ENCODE data around the gene ELL.

ELL gene

GRCh38 chr19:18519962-18520847 lies 1.7 kb downstream of the ELL start:
- Histone ChIP-seq H3K56ac (ENCODE audit: low read length) (peak overlapping the region; percentile 100), H3K9ac (ENCODE audit: low read length) (peak overlapping the region; percentile 98), H3K79me2 (ENCODE audit: control insufficient read depth, insufficient read depth, low read length) (peaks cover 35% of the 10 kb centered on the region), H2AK5ac (ENCODE audit: low read length) (no peak overlapping the region), H4K8ac (ENCODE audit: low read depth, low read length) (no peak overlapping the region), H3K27ac (ENCODE audit: low read depth, low read length) (peak overlapping the region; percentile 38), H3K4me1 (ENCODE audit: control insufficient read depth, low read depth, low read length) (peaks cover 3% of the 10 kb centered on the region), H3K18ac (ENCODE audit: low read length) (no peak overlapping the region), H3K23ac (ENCODE audit: low read length) (peak overlapping the region; percentile 11), H3K27me3 (ENCODE audit: insufficient read depth, low read length, poor library complexity) (no peaks in the 10 kb centered on the region), H3K79me1 (ENCODE audit: low read length) (peaks cover 18% of the 10 kb centered on the region), H3K4ac (ENCODE audit: low read depth, low read length) (peak overlapping the region; percentile 44), H3K36me3 (ENCODE audit: control insufficient read depth, insufficient read depth, low read length) (no peaks in the 10 kb centered on the region), H3K4me3 (ENCODE audit: low read length) (peak overlapping the region; percentile 98), H3K4me2 (ENCODE audit: low read length) (peak overlapping the region; percentile 93), H4K5ac (ENCODE audit: low read length) (no peak overlapping the region), H2BK120ac (ENCODE audit: low read depth, low read length) (no peak overlapping the region), H2BK5ac (ENCODE audit: low read length) (no peak overlapping the region), H2BK15ac (replicated peaks; ENCODE audit: low read depth) (no peak overlapping the region)
- DNase-seq: peak; percentile 88
- WGBS (ENCODE audit: extremely low coverage, insufficient coverage, low lambda C conversion rate): no CpG with 5 or more reads among the region's 22 CpGs

- Histone ChIP-seq H3K4ac (ENCODE audit: low read depth, low read length) (no peak overlapping the region), H2AK5ac (ENCODE audit: low read length) (no peak overlapping the region), H3K4me2 (ENCODE audit: low read length) (no peak overlapping the region), H4K8ac (ENCODE audit: low read depth, low read length) (no peak overlapping the region), H3K27me3 (ENCODE audit: insufficient read depth, low read length, poor library complexity) (no peaks in the 10 kb centered on the region), H2BK120ac (ENCODE audit: low read depth, low read length) (no peak overlapping the region), H3K27ac (ENCODE audit: low read depth, low read length) (no peak overlapping the region), H3K56ac (ENCODE audit: low read length) (no peak overlapping the region), H4K5ac (ENCODE audit: low read length) (no peak overlapping the region), H3K9ac (ENCODE audit: low read length) (no peak overlapping the region), H3K36me3 (ENCODE audit: control insufficient read depth, insufficient read depth, low read length) (no peaks in the 10 kb centered on the region), H3K18ac (ENCODE audit: low read length) (no peak overlapping the region), H2BK15ac (replicated peaks; ENCODE audit: low read depth) (no peak overlapping the region), H3K4me3 (ENCODE audit: low read length) (no peak overlapping the region), H3K79me2 (ENCODE audit: control insufficient read depth, insufficient read depth, low read length) (peaks cover 43% of the 10 kb centered on the region), H3K79me1 (ENCODE audit: low read length) (peaks cover 25% of the 10 kb centered on the region), H3K23ac (ENCODE audit: low read length) (no peak overlapping the region), H2BK5ac (ENCODE audit: low read length) (no peak overlapping the region), H3K4me1 (ENCODE audit: control insufficient read depth, low read depth, low read length) (peaks cover 3% of the 10 kb centered on the region)
- DNase-seq: no peak
- WGBS (ENCODE audit: extremely low coverage, insufficient coverage, low lambda C conversion rate): no CpG with 5 or more reads among the region's 9 CpGs
These were observed 3.2 kb downstream of the ELL start for GRCh38 chr19:18518639-18519038.

GRCh38 chr19:18517606-18518005 lies 4.3 kb downstream of the ELL start:
- Histone ChIP-seq H3K9ac (ENCODE audit: low read length) (no peak overlapping the region), H4K5ac (ENCODE audit: low read length) (no peak overlapping the region), H4K8ac (ENCODE audit: low read depth, low read length) (no peak overlapping the region), H3K4me3 (ENCODE audit: low read length) (no peak overlapping the region), H3K4ac (ENCODE audit: low read depth, low read length) (no peak overlapping the region), H3K18ac (ENCODE audit: low read length) (no peak overlapping the region), H3K23ac (ENCODE audit: low read length) (no peak overlapping the region), H3K79me2 (ENCODE audit: control insufficient read depth, insufficient read depth, low read length) (peaks cover 50% of the 10 kb centered on the region), H3K27me3 (ENCODE audit: insufficient read depth, low read length, poor library complexity) (no peaks in the 10 kb centered on the region), H3K27ac (ENCODE audit: low read depth, low read length) (no peak overlapping the region), H3K4me1 (ENCODE audit: control insufficient read depth, low read depth, low read length) (peaks cover 3% of the 10 kb centered on the region), H2AK5ac (ENCODE audit: low read length) (no peak overlapping the region), H2BK5ac (ENCODE audit: low read length) (no peak overlapping the region), H3K4me2 (ENCODE audit: low read length) (no peak overlapping the region), H2BK120ac (ENCODE audit: low read depth, low read length) (no peak overlapping the region), H3K79me1 (ENCODE audit: low read length) (peaks cover 31% of the 10 kb centered on the region), H3K56ac (ENCODE audit: low read length) (no peak overlapping the region), H3K36me3 (ENCODE audit: control insufficient read depth, insufficient read depth, low read length) (no peaks in the 10 kb centered on the region), H2BK15ac (replicated peaks; ENCODE audit: low read depth) (no peak overlapping the region)
- no CpG with 5 or more reads among the region's 4 CpGs for WGBS (ENCODE audit: extremely low coverage, insufficient coverage, low lambda C conversion rate)
- no peak for DNase-seq

GRCh38 chr19:18515959-18516358 lies 5.9 kb downstream of the ELL start:
- no peak overlapping the region for H2BK15ac ChIP-seq (replicated peaks; ENCODE audit: low read depth)

GRCh38 chr19:18514800-18515682 lies 6.8 kb downstream of the ELL start:
- H3K23ac ChIP-seq (ENCODE audit: low read length): peak overlapping the region; percentile 6
- no peak overlapping the region for H3K9ac ChIP-seq (ENCODE audit: low read length)
- no peak overlapping the region for H4K5ac ChIP-seq (ENCODE audit: low read length)
- no peak overlapping the region for H3K4me2 ChIP-seq (ENCODE audit: low read length)
- H2BK15ac ChIP-seq (replicated peaks; ENCODE audit: low read depth): no peak overlapping the region
- no peak overlapping the region for H3K4me3 ChIP-seq (ENCODE audit: low read length)
- peaks cover 2% of the 10 kb centered on the region for H3K4me1 ChIP-seq (ENCODE audit: control insufficient read depth, low read depth, low read length)
- H3K27ac ChIP-seq (ENCODE audit: low read depth, low read length): no peak overlapping the region
- peaks cover 51% of the 10 kb centered on the region for H3K79me2 ChIP-seq (ENCODE audit: control insufficient read depth, insufficient read depth, low read length)
- H4K8ac ChIP-seq (ENCODE audit: low read depth, low read length): no peak overlapping the region
- no peak overlapping the region for H2BK5ac ChIP-seq (ENCODE audit: low read length)
- no peak overlapping the region for H2AK5ac ChIP-seq (ENCODE audit: low read length)
- no peak overlapping the region for H3K4ac ChIP-seq (ENCODE audit: low read depth, low read length)
- no peaks in the 10 kb centered on the region for H3K27me3 ChIP-seq (ENCODE audit: insufficient read depth, low read length, poor library complexity)
- peaks cover 35% of the 10 kb centered on the region for H3K79me1 ChIP-seq (ENCODE audit: low read length)
- H2BK120ac ChIP-seq (ENCODE audit: low read depth, low read length): no peak overlapping the region
- no peaks in the 10 kb centered on the region for H3K36me3 ChIP-seq (ENCODE audit: control insufficient read depth, insufficient read depth, low read length)
- H3K56ac ChIP-seq (ENCODE audit: low read length): peak overlapping the region; percentile 42
- WGBS (ENCODE audit: extremely low coverage, insufficient coverage, low lambda C conversion rate): no CpG with 5 or more reads among the region's 17 CpGs
- H3K18ac ChIP-seq (ENCODE audit: low read length): no peak overlapping the region
- DNase-seq: peak; percentile 81

More at GRCh38 chr19:18515959-18516358, 5.9 kb downstream of the ELL start:
- no peak overlapping the region for H2BK120ac ChIP-seq (ENCODE audit: low read depth, low read length)
- no CpG with 5 or more reads among the region's 5 CpGs for WGBS (ENCODE audit: extremely low coverage, insufficient coverage, low lambda C conversion rate)
- peaks cover 32% of the 10 kb centered on the region for H3K79me1 ChIP-seq (ENCODE audit: low read length)
- H2AK5ac ChIP-seq (ENCODE audit: low read length): no peak overlapping the region
- no peak overlapping the region for H3K27ac ChIP-seq (ENCODE audit: low read depth, low read length)
- H3K79me2 ChIP-seq (ENCODE audit: control insufficient read depth, insufficient read depth, low read length): peaks cover 49% of the 10 kb centered on the region
- H3K4me3 ChIP-seq (ENCODE audit: low read length): no peak overlapping the region
- no peak overlapping the region for H3K4ac ChIP-seq (ENCODE audit: low read depth, low read length)
- no peak overlapping the region for H4K5ac ChIP-seq (ENCODE audit: low read length)
- no peak for DNase-seq
- no peaks in the 10 kb centered on the region for H3K27me3 ChIP-seq (ENCODE audit: insufficient read depth, low read length, poor library complexity)
- no peak overlapping the region for H4K8ac ChIP-seq (ENCODE audit: low read depth, low read length)
- no peak overlapping the region for H3K56ac ChIP-seq (ENCODE audit: low read length)
- H3K23ac ChIP-seq (ENCODE audit: low read length): no peak overlapping the region
- H3K36me3 ChIP-seq (ENCODE audit: control insufficient read depth, insufficient read depth, low read length): no peaks in the 10 kb centered on the region
- H3K9ac ChIP-seq (ENCODE audit: low read length): no peak overlapping the region
- H2BK5ac ChIP-seq (ENCODE audit: low read length): no peak overlapping the region
- peaks cover 3% of the 10 kb centered on the region for H3K4me1 ChIP-seq (ENCODE audit: control insufficient read depth, low read depth, low read length)
- no peak overlapping the region for H3K4me2 ChIP-seq (ENCODE audit: low read length)
- no peak overlapping the region for H3K18ac ChIP-seq (ENCODE audit: low read length)
